HepG2 (cell line): Measurements from ENCODE around the gene WDR27. TPM values are rescaled to one million over a fixed set of nuclear protein-coding genes. Genes with fewer than 3 reads are reported as not detected.

Experiments used
- FLYWCH1 ChIP-seq: sonication (generic); formaldehyde crosslinking; IDR thresholded peaks from 2 replicates; pipeline ENCODE4 v1.8.1; 2023; ENCODE audit warnings: mild to moderate bottlenecking, missing genetic modification reagents
- FOSL1 ChIP-seq: sonication (generic); formaldehyde crosslinking; IDR thresholded peaks from 2 replicates; pipeline ENCODE4 v1.9.0; 2021; ENCODE audit warnings: missing genetic modification reagents, borderline replicate concordance
- FOXP1 ChIP-seq, 2 experiments: fragments of 450-650 bp in 1 of 2; IDR thresholded peaks; 2 replicates each; pipeline ENCODE4 v1.6.1; 2017 to 2018; ENCODE audit warnings: antibody characterized with exemption in 1 of 2
- GATAD1 ChIP-seq: IDR thresholded peaks from 2 replicates; pipeline ENCODE4 v1.6.1; 2016; ENCODE audit warnings: missing genetic modification reagents, missing compliant biosample characterization
- JARID2 ChIP-seq: sonication (generic); formaldehyde crosslinking; IDR thresholded peaks from 2 replicates; pipeline ENCODE4 v1.8.1; 2023; ENCODE audit warnings: missing genetic modification reagents, inconsistent platforms; ENCODE audit not compliant: insufficient replicate concordance
- NFIC ChIP-seq: IDR thresholded peaks from 2 replicates; pipeline ENCODE4 v1.6.1; 2012; ENCODE audit warnings: mild to moderate bottlenecking, low read length, inconsistent platforms
- POLR2AphosphoS5 ChIP-seq: IDR thresholded peaks from 2 replicates; pipeline ENCODE4 v1.6.1; 2012; ENCODE audit warnings: low read depth, low read length
- RFX1 ChIP-seq: fragments of 450-650 bp; IDR thresholded peaks from 2 replicates; pipeline ENCODE4 v1.6.1; 2017
- ZNF205 ChIP-seq: IDR thresholded peaks from 2 replicates; pipeline ENCODE4 v1.6.1; 2018; ENCODE audit warnings: missing biosample characterization, missing genetic modification reagents
- ZNF24 ChIP-seq: fragments of 450-650 bp; IDR thresholded peaks from 2 replicates; pipeline ENCODE4 v1.6.1; 2017; ENCODE audit warnings: antibody characterized with exemption, mild to moderate bottlenecking
- ZNF724P ChIP-seq: sonication (generic); formaldehyde crosslinking; IDR thresholded peaks from 2 replicates; pipeline ENCODE4 v1.8.0; 2022; ENCODE audit warnings: missing genetic modification reagents, borderline replicate concordance
- polyA plus RNA-seq, 8 experiments: library from polyadenylated mRNA; depleted of rRNA in 3 of 8; stranded (reverse) in 7 of 8; unstranded in 1 of 8; fragments of >200 nt; fragmentation: Illumina TruSeq in 4 of 8; extraction: Trizol in 4 of 8; gene quantifications; 2 replicates each; pipeline versions ENCODE4 v1.2.1 to v1.2.3, GENCODE V29; 2011 to 2016; ENCODE audit warnings: low read depth in 4 of 8, missing spikeins in 1 of 8, mixed read lengths in 1 of 8; ENCODE audit not compliant: insufficient read depth in 1 of 8
- total RNA-seq, 5 experiments: library from RNA; depleted of rRNA; stranded (reverse); fragments of >200 nt; fragmentation: Illumina TruSeq; extraction: Trizol; gene quantifications; 2 replicates each; pipeline ENCODE4 v1.2.3, GENCODE V29; 2016; ENCODE audit warnings: low read depth in 1 of 5
- TF ChIP-seq, protein P1 (sequence below): sonication (generic); formaldehyde crosslinking; IDR thresholded peaks from 2 replicates; pipeline ENCODE4 v1.5.0; 2020; ENCODE audit warnings: mild to moderate bottlenecking, low read depth, missing genetic modification reagents, borderline replicate concordance
- TF ChIP-seq, protein P2 (sequence below): sonication (generic); formaldehyde crosslinking; IDR thresholded peaks from 2 replicates; pipeline ENCODE4 v1.4.0; 2020; ENCODE audit warnings: mild to moderate bottlenecking, missing genetic modification reagents, borderline replicate concordance
- TF ChIP-seq, protein P3 (sequence below): sonication (generic); formaldehyde crosslinking; IDR thresholded peaks from 2 replicates; pipeline ENCODE4 v1.4.0; 2020; ENCODE audit warnings: missing genetic modification reagents, borderline replicate concordance
- TF ChIP-seq, protein P4 (sequence below): sonication (generic); formaldehyde crosslinking; IDR thresholded peaks from 2 replicates; pipeline ENCODE4 v1.8.0; 2022; ENCODE audit warnings: mild to moderate bottlenecking, missing genetic modification reagents

Gene WDR27
- total and polyA plus RNA-seq, 2 of the 13 experiments (the other 11 are each of a cell fraction or from before 2014, with no cell fraction given): 34.1 to 80.3 TPM

DNA sequence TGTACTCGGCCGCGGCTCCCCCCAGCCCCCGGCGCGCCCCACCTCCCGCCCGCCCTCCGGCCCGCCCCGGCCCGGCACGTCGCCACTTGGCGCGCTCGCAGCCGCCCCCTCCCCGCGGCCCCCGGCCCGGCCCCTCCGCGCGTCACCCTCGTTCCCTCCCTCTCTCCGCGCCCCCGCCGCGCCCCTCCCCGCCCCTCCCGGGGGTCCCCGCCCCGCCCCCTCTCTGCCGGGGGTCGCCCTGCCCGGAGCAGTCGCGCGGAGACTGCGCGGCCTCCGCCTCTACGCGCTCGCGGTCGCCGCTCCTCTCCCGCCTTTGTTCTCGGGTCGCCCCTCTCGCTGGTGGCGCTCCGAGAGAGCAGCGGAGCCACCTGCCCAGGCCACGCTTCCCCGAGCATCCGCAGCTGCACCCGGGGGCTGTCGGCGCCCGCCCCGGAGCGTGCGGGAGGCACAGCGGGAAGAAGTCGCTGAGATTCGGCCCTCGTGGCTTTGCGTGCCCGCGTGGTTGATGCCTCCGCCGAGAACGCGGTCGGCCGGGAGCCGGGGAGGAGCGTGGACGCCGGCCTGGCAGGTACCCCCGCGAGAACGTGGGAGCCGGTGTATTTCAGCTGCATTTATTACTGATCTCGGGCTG, 22.8 kb upstream of the WDR27 start, which contains the start of gene PHF10 (continued):
- TF ChIP-seq, protein P1, sequence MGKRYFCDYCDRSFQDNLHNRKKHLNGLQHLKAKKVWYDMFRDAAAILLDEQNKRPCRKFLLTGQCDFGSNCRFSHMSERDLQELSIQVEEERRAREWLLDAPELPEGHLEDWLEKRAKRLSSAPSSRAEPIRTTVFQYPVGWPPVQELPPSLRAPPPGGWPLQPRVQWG (CRISPR knock-in tag): no peak
- peak; percentile 41 for TF ChIP-seq JARID2 (CRISPR knock-in tag)
- TF ChIP-seq POLR2AphosphoS5: peak; percentile 33; the same call in 1 of the 2 replicates
- TF ChIP-seq ZNF724P: peak; percentile 82
- no peak for TF ChIP-seq RFX1
- TF ChIP-seq FOSL1 (CRISPR knock-in tag): no peak
- no peak for TF ChIP-seq NFIC
- no peak for TF ChIP-seq FLYWCH1 (CRISPR knock-in tag)
- no peak for TF ChIP-seq GATAD1
- TF ChIP-seq, protein P2, sequence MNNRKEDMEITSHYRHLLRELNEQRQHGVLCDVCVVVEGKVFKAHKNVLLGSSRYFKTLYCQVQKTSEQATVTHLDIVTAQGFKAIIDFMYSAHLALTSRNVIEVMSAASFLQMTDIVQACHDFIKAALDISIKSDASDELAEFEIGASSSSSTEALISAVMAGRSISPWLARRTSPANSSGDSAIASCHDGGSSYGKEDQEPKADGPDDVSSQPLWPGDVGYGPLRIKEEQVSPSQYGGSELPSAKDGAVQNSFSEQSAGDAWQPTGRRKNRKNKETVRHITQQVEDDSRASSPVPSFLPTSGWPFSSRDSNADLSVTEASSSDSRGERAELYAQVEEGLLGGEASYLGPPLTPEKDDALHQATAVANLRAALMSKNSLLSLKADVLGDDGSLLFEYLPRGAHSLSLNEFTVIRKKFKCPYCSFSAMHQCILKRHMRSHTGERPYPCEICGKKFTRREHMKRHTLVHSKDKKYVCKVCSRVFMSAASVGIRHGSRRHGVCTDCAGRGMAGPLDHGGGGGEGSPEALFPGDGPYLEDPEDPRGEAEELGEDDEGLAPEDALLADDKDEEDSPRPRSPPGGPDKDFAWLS (CRISPR knock-in tag): no peak; the same call in 1 of the 2 replicates
- TF ChIP-seq, protein P3, sequence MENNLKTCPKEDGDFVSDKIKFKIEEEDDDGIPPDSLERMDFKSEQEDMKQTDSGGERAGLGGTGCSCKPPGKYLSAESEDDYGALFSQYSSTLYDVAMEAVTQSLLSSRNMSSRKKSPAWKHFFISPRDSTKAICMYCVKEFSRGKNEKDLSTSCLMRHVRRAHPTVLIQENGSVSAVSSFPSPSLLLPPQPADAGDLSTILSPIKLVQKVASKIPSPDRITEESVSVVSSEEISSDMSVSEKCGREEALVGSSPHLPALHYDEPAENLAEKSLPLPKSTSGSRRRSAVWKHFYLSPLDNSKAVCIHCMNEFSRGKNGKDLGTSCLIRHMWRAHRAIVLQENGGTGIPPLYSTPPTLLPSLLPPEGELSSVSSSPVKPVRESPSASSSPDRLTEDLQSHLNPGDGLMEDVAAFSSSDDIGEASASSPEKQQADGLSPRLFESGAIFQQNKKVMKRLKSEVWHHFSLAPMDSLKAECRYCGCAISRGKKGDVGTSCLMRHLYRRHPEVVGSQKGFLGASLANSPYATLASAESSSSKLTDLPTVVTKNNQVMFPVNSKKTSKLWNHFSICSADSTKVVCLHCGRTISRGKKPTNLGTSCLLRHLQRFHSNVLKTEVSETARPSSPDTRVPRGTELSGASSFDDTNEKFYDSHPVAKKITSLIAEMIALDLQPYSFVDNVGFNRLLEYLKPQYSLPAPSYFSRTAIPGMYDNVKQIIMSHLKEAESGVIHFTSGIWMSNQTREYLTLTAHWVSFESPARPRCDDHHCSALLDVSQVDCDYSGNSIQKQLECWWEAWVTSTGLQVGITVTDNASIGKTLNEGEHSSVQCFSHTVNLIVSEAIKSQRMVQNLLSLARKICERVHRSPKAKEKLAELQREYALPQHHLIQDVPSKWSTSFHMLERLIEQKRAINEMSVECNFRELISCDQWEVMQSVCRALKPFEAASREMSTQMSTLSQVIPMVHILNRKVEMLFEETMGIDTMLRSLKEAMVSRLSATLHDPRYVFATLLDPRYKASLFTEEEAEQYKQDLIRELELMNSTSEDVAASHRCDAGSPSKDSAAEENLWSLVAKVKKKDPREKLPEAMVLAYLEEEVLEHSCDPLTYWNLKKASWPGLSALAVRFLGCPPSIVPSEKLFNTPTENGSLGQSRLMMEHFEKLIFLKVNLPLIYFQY (CRISPR knock-in tag): no peak; the same call in 1 of the 2 replicates
- TF ChIP-seq ZNF205 (CRISPR knock-in tag): peak; percentile 72; the same call in 1 of the 2 replicates
- TF ChIP-seq, protein P4, sequence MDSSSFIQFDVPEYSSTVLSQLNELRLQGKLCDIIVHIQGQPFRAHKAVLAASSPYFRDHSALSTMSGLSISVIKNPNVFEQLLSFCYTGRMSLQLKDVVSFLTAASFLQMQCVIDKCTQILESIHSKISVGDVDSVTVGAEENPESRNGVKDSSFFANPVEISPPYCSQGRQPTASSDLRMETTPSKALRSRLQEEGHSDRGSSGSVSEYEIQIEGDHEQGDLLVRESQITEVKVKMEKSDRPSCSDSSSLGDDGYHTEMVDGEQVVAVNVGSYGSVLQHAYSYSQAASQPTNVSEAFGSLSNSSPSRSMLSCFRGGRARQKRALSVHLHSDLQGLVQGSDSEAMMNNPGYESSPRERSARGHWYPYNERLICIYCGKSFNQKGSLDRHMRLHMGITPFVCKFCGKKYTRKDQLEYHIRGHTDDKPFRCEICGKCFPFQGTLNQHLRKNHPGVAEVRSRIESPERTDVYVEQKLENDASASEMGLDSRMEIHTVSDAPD (CRISPR knock-in tag): peak; percentile 83; the same call in 1 of the 2 replicates
- no peak for TF ChIP-seq ZNF24
- no peak for TF ChIP-seq FOXP1 (IDR thresholded peaks at IDR 0.05)
- TF ChIP-seq FOXP1 (CRISPR knock-in tag; IDR thresholded peaks at IDR 0.05): no peak
- TF ChIP-seq, all 625 proteins: peak for 307
